ENCODE data around the gene ABAT.

ABAT gene

GRCh38 chr16:8713635-8714172 is 39.3 kb downstream of the ABAT start:
- H3K27ac ChIP-seq = no peak overlapping the region
- DNase-seq (ENCODE audit: low spot score) = no peak
- TF ChIP-seq, protein P1, sequence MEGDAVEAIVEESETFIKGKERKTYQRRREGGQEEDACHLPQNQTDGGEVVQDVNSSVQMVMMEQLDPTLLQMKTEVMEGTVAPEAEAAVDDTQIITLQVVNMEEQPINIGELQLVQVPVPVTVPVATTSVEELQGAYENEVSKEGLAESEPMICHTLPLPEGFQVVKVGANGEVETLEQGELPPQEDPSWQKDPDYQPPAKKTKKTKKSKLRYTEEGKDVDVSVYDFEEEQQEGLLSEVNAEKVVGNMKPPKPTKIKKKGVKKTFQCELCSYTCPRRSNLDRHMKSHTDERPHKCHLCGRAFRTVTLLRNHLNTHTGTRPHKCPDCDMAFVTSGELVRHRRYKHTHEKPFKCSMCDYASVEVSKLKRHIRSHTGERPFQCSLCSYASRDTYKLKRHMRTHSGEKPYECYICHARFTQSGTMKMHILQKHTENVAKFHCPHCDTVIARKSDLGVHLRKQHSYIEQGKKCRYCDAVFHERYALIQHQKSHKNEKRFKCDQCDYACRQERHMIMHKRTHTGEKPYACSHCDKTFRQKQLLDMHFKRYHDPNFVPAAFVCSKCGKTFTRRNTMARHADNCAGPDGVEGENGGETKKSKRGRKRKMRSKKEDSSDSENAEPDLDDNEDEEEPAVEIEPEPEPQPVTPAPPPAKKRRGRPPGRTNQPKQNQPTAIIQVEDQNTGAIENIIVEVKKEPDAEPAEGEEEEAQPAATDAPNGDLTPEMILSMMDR (conservative IDR thresholded peaks at IDR 0.05; ENCODE audit: low read depth) = no peak
- ChIA-PET CTCF (interaction anchor here (0.6 to 0.7 kb wide), 3 partner anchors 13 to 259 kb away, joined by 3 read pairs; no protein-coding TSS in a partner anchor), POLR2A (ENCODE audit: low non-redundant PET) (no interaction called here)

GRCh38 chr16:8714174-8714573 is 39.8 kb downstream of the ABAT start:
- no peak for DNase-seq (ENCODE audit: low spot score)
- ChIA-PET POLR2A (ENCODE audit: low non-redundant PET) (no interaction called here), CTCF (interaction anchor here (0.6 kb wide), 1 partner anchor 13 kb away, joined by 3 read pairs; no protein-coding TSS in a partner anchor)
- H3K27ac ChIP-seq = no peak overlapping the region
- TF ChIP-seq, protein P1 (conservative IDR thresholded peaks at IDR 0.05; ENCODE audit: low read depth) = no peak

- CTCF ChIA-PET = interaction anchor here (0.6 kb wide), 1 partner anchor 46 kb away, joined by 6 read pairs; no protein-coding TSS in a partner anchor
- TF ChIP-seq, protein P1 (conservative IDR thresholded peaks at IDR 0.05; ENCODE audit: low read depth) = no peak
- no peak for DNase-seq (ENCODE audit: low spot score)
- POLR2A ChIA-PET (ENCODE audit: low non-redundant PET) = no interaction called here
- H3K27ac ChIP-seq = no peak overlapping the region
These were observed 40.4 kb downstream of the ABAT start for GRCh38 chr16:8714807-8715206.

- TF ChIP-seq, protein P1 (conservative IDR thresholded peaks at IDR 0.05; ENCODE audit: low read depth) = no peak
- peak overlapping the region; percentile 71 for H3K27ac ChIP-seq
- ChIA-PET CTCF (no interaction called here), POLR2A (ENCODE audit: low non-redundant PET) (no interaction called here)
- DNase-seq (ENCODE audit: low spot score) = no peak
These were observed 41.6 kb downstream of the ABAT start for GRCh38 chr16:8716052-8716451.

- H3K27ac ChIP-seq = peak overlapping the region; percentile 71
- ChIA-PET CTCF (no interaction called here), POLR2A (ENCODE audit: low non-redundant PET) (no interaction called here)
- TF ChIP-seq, protein P1 (conservative IDR thresholded peaks at IDR 0.05; ENCODE audit: low read depth) = no peak
- peak; percentile 93 for DNase-seq (ENCODE audit: low spot score)
These were observed 42.2 kb downstream of the ABAT start for GRCh38 chr16:8716592-8716991.

- POLR2A ChIA-PET (ENCODE audit: low non-redundant PET) = no interaction called here
- CTCF ChIA-PET = no interaction called here
- TF ChIP-seq, protein P1 (conservative IDR thresholded peaks at IDR 0.05; ENCODE audit: low read depth) = no peak
These were observed 43.1 kb downstream of the ABAT start for GRCh38 chr16:8717469-8717868.

More at GRCh38 chr16:8717469-8717868, 43.1 kb downstream of the ABAT start:
- no peak for DNase-seq (ENCODE audit: low spot score)
- H3K27ac ChIP-seq = no peak overlapping the region
